22Rv1 (cell line): Measurements from ENCODE around the gene TEX44.

ENCODE experiments used
- CTCF ChIP-seq: fragments of 450-650 bp; IDR thresholded peaks from 2 replicates; pipeline ENCODE4 v1.5.1; 2017; ENCODE audit warnings: mild to moderate bottlenecking
- ZFX ChIP-seq: fragments of 450-650 bp; IDR thresholded peaks from 2 replicates; pipeline ENCODE4 v1.6.1; 2017; ENCODE audit warnings: antibody characterized with exemption, borderline replicate concordance

- TF ChIP-seq CTCF (no peak), ZFX (no peak)
Measured at GRCh38 chr2:231545105-231545902, 47.4 kb upstream of the TEX44 start.
